ENCODE measurements around the gene CEMIP. TPM values are rescaled to one million over a fixed set of nuclear protein-coding genes. Genes with fewer than 3 reads are reported as not detected.

The CEMIP gene
- total and polyA plus RNA-seq, 10 of the 15 experiments (the other 5 are each of a cell fraction or from before 2014, with no cell fraction given) = 0.01 to 0.44 (median 0.16) TPM; not detected in 6

GRCh38 chr15:80819001-80819400, 39.8 kb downstream of the CEMIP start:
- Histone ChIP-seq H3K4me2 (ENCODE audit: control insufficient read depth, insufficient read depth) (no peak overlapping the region), H3K36me3 (ENCODE audit: control insufficient read depth in 2 of 2, insufficient read depth in 2 of 2, low read length in 1 of 2) (no peaks in the 10 kb centered on the region; a peak in 1 of 4 replicates), H3K27ac (ENCODE audit: control insufficient read depth, insufficient read depth) (no peak overlapping the region), H3K4me3 (no peak overlapping the region), H4K20me1 (ENCODE audit: control insufficient read depth, insufficient read depth) (no peaks in the 10 kb centered on the region), H2AFZ (ENCODE audit: control insufficient read depth, low read depth, low read length) (no peak overlapping the region), H3K79me2 (ENCODE audit: control insufficient read depth, insufficient read depth, low read length) (no peaks in the 10 kb centered on the region), H3K4me1 (ENCODE audit: control insufficient read depth, insufficient read depth, low read length) (no peaks in the 10 kb centered on the region), H3K9ac (ENCODE audit: control insufficient read depth, insufficient read depth, low read length) (no peak overlapping the region), H3K27me3 (replicated peaks in 1 of 2; ENCODE audit: control insufficient read depth in 2 of 2, insufficient read depth in 2 of 2, low read length in 1 of 2) (no peaks in the 10 kb centered on the region; a peak in 2 of 4 replicates), H3K9me3 (replicated peaks; ENCODE audit: control insufficient read depth, insufficient read depth, low read length) (no peaks in the 10 kb centered on the region)
- ATAC-seq (no peak), DNase-seq (ENCODE audit: low read depth, low spot score) (no peak), FAIRE-seq (no peak)
- intact Hi-C loops (cut with micrococcal nuclease; ENCODE audit: unreplicated experiment) = no loop called here
- SMC1A ChIA-PET (ENCODE audit: uncharacterized antibody, unreplicated experiment) = interaction anchor here (0.7 to 1.8 kb wide), 3 partner anchors 19 to 43 kb away, joined by 3 to 8 read pairs (median 4); no protein-coding TSS in a partner anchor
- CTCF ChIA-PET = no interaction called here
- RAD21 ChIA-PET (ENCODE audit: unreplicated experiment) = no interaction called here
- in situ Hi-C loops (cut with MboI) = no loop called here
- POLR2A ChIA-PET = no interaction called here
- BruUV-seq (replicated peaks) = no TSS peak
- TF ChIP-seq USF1 (IDR thresholded peaks at IDR 0.05; ENCODE audit: borderline replicate concordance, extremely low read length, insufficient read depth, low read depth, low read length) = no peak
- TF ChIP-seq CREB1 (IDR thresholded peaks at IDR 0.05; ENCODE audit: low read depth) = no peak
- no peak for TF ChIP-seq ZNF24 (IDR thresholded peaks at IDR 0.05)
- TF ChIP-seq TCF3 (IDR thresholded peaks at IDR 0.05; ENCODE audit: borderline replicate concordance, insufficient read depth, low read depth, low read length) = no peak
- no peak for TF ChIP-seq ZSCAN29 (IDR thresholded peaks at IDR 0.05)
- no peak for TF ChIP-seq ATF7 (IDR thresholded peaks at IDR 0.05; ENCODE audit: low read depth)
- TF ChIP-seq E2F8 (IDR thresholded peaks at IDR 0.05; ENCODE audit: low read depth, partially characterized antibody) = no peak
- TF ChIP-seq CBFB (IDR thresholded peaks at IDR 0.05; ENCODE audit: low read depth) = no peak
- no peak for TF ChIP-seq PRDM15 (CRISPR knock-in tag; IDR thresholded peaks at IDR 0.05)
- TF ChIP-seq STAT1 (conservative IDR thresholded peaks at IDR 0.05) = no peak
- no peak for TF ChIP-seq MEF2B (IDR thresholded peaks at IDR 0.05; ENCODE audit: partially characterized antibody, poor library complexity, severe bottlenecking)
- no peak for TF ChIP-seq BRCA1 (IDR thresholded peaks at IDR 0.05; ENCODE audit: low read depth, low read length)
- TF ChIP-seq FOS (IDR thresholded peaks at IDR 0.05; ENCODE audit: borderline replicate concordance, extremely low read depth, insufficient read length) = no peak
- TF ChIP-seq NR2C2 (IDR thresholded peaks at IDR 0.05; ENCODE audit: borderline replicate concordance, control insufficient read depth, insufficient read length, low read depth) = no peak
- no peak for TF ChIP-seq SKIL (IDR thresholded peaks at IDR 0.05; ENCODE audit: low read depth, poor library complexity, severe bottlenecking)

All from GM12878 (cell line).